KMS-11 (cell line): Measurements from ENCODE around the gene UMODL1.

Experiments used
- H2AFZ ChIP-seq: fragments of 200-600 bp; sonication (generic); 2 replicates; pipeline ENCODE4 v1.6.1; 2016; ENCODE audit warnings: antibody characterized with exemption, mixed run types, low read depth
- H3K27ac ChIP-seq: fragments of 200-600 bp; sonication (generic); 2 replicates; pipeline ENCODE4 v1.6.1; 2016; ENCODE audit warnings: mild to moderate bottlenecking, mixed run types
- H3K27me3 ChIP-seq: fragments of 200-600 bp; sonication (generic); 2 replicates; pipeline ENCODE4 v1.6.1; 2017; ENCODE audit warnings: mild to moderate bottlenecking, low read depth, mixed run types, moderate library complexity; ENCODE audit not compliant: insufficient read depth
- H3K36me3 ChIP-seq: fragments of 200-600 bp; sonication (generic); 2 replicates; pipeline ENCODE4 v1.6.1; 2017; ENCODE audit warnings: mild to moderate bottlenecking, mixed run types; ENCODE audit not compliant: insufficient read depth
- H3K4me1 ChIP-seq: fragments of 200-600 bp; sonication (generic); 2 replicates; pipeline ENCODE4 v1.6.1; 2016; ENCODE audit warnings: mild to moderate bottlenecking, low read depth, mixed run types; ENCODE audit not compliant: poor library complexity, severe bottlenecking
- H3K4me2 ChIP-seq: fragments of 200-600 bp; sonication (generic); 2 replicates; pipeline ENCODE4 v1.7.0; 2016; ENCODE audit warnings: mild to moderate bottlenecking, mixed run types
- H3K4me3 ChIP-seq: fragments of 200-600 bp; sonication (generic); IDR thresholded peaks from 2 replicates; pipeline ENCODE4 v1.6.1; 2017; ENCODE audit warnings: low read depth, low read length, mixed read lengths; ENCODE audit not compliant: insufficient read depth
- H3K79me2 ChIP-seq: fragments of 200-600 bp; sonication (generic); 2 replicates; pipeline ENCODE4 v1.6.1; 2016; ENCODE audit warnings: low read depth, mixed run types; ENCODE audit not compliant: insufficient read depth
- H3K9ac ChIP-seq: fragments of 200-600 bp; sonication (generic); 2 replicates; pipeline ENCODE4 v1.6.1; 2016; ENCODE audit warnings: mild to moderate bottlenecking, mixed run types
- H4K20me1 ChIP-seq: fragments of 200-600 bp; sonication (generic); 2 replicates; pipeline ENCODE4 v1.6.1; 2016; ENCODE audit warnings: mild to moderate bottlenecking, mixed run types; ENCODE audit not compliant: insufficient read depth
- TF ChIP-seq, protein P1 (sequence below): fragments of 200-600 bp; sonication (generic); conservative IDR thresholded peaks from 2 replicates; pipeline ENCODE4 v1.6.1; 2017; ENCODE audit warnings: low read depth, mild to moderate bottlenecking, antibody characterized with exemption, low read length, moderate library complexity, mixed read lengths

The UMODL1 gene

DNA sequence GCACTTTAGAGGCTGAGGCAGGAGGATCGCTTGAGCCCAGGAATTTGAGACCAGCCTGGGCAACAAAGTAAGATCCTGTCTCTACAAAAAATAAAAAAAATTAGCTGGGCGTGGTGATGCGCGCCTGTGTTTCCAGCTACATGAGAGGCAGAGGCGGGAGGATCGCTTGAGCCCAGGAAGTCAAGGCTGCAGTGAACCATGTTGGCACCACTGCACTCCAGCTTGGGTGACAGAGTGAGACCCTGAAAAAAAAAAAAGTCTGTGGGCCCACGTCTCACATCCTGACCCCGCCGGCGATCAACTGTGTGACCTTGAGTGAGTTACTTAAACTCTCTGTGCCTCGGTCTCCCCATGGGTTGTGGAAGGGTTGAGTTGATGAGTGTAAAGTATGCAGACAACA lies 48.2 kb upstream of the UMODL1 start:
- Histone ChIP-seq H4K20me1 (no peaks in the 10 kb centered on the region), H3K27ac (no peak overlapping the region), H3K4me1 (no peaks in the 10 kb centered on the region), H3K4me3 (no peak overlapping the region), H3K4me2 (no peak overlapping the region), H3K36me3 (no peaks in the 10 kb centered on the region), H3K79me2 (no peaks in the 10 kb centered on the region), H2AFZ (no peak overlapping the region), H3K9ac (no peak overlapping the region), H3K27me3 (no peaks in the 10 kb centered on the region)
- TF ChIP-seq, protein P1, sequence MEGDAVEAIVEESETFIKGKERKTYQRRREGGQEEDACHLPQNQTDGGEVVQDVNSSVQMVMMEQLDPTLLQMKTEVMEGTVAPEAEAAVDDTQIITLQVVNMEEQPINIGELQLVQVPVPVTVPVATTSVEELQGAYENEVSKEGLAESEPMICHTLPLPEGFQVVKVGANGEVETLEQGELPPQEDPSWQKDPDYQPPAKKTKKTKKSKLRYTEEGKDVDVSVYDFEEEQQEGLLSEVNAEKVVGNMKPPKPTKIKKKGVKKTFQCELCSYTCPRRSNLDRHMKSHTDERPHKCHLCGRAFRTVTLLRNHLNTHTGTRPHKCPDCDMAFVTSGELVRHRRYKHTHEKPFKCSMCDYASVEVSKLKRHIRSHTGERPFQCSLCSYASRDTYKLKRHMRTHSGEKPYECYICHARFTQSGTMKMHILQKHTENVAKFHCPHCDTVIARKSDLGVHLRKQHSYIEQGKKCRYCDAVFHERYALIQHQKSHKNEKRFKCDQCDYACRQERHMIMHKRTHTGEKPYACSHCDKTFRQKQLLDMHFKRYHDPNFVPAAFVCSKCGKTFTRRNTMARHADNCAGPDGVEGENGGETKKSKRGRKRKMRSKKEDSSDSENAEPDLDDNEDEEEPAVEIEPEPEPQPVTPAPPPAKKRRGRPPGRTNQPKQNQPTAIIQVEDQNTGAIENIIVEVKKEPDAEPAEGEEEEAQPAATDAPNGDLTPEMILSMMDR = no peak

DNA sequence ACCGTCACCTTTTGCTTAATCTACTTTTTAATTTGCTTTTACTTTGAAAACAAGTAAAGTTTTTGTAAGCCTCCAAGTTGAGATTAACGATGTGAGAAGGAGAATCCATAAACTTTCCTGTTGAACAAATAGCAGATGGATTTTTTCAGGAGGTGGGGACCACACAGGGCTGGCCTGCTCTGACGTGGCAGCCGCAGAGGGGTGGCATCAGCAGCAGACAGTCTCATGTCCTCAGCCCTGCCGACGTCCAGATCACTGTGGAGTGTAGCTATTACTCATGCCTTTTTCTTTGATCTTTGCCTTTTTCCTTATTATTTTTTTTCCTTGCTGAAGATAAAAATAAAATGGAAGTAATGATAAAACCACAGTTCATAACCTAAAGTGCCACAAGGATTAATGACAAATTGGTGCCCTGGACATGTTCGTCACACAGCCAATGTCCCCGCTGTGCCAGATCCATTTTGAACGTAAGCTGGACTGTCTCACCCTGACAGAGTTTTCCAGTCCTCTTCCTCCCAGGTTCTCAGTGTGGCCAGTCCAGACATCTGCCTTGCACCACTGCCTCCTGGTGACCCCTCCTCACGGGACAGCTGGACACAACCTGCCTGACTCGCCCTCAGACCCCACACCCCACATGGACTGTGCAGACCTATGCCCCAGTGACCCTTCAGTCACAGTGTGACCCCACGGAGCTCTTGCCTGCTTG lies 45.6 kb upstream of the UMODL1 start:
- H3K4me2 ChIP-seq = no peak overlapping the region

DNA sequence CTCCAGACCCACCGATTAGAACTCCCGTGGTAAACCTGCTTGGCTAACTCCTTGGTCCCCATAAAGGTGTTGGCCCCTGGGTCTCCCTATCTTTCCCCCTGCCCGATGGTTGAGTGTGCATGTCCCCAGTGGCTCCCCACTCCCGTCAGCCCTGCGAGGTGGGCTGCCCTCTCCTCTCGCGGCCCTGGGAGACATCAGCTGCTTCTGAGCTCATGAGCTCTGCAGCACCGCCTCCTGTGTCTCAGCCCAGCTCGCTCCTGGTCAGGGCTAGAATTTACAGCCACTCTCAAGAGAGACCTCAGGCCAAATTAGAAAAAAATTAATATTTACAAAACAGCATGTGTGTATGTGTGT lies 45.1 kb upstream of the UMODL1 start:
- H3K4me1 ChIP-seq = peaks cover 6% of the 10 kb centered on the region
- no peaks in the 10 kb centered on the region for H3K27me3 ChIP-seq
- no peak overlapping the region for H3K27ac ChIP-seq
- TF ChIP-seq, protein P1 = no peak
- no peak overlapping the region for H3K4me3 ChIP-seq
- no peaks in the 10 kb centered on the region for H3K79me2 ChIP-seq
- no peaks in the 10 kb centered on the region for H4K20me1 ChIP-seq
- H2AFZ ChIP-seq = no peak overlapping the region
- H3K36me3 ChIP-seq = no peaks in the 10 kb centered on the region
- H3K4me2 ChIP-seq = no peak overlapping the region
- no peak overlapping the region for H3K9ac ChIP-seq

More for the DNA sequence above, 45.6 kb upstream of the UMODL1 start:
- no peaks in the 10 kb centered on the region for H3K36me3 ChIP-seq
- H3K9ac ChIP-seq = no peak overlapping the region
- no peak overlapping the region for H3K27ac ChIP-seq
- H3K27me3 ChIP-seq = no peaks in the 10 kb centered on the region
- H3K4me3 ChIP-seq = no peak overlapping the region
- H3K4me1 ChIP-seq = peaks cover under 1% of the 10 kb centered on the region
- H4K20me1 ChIP-seq = no peaks in the 10 kb centered on the region
- H2AFZ ChIP-seq = no peak overlapping the region
- H3K79me2 ChIP-seq = no peaks in the 10 kb centered on the region
- TF ChIP-seq, protein P1 = no peak

DNA sequence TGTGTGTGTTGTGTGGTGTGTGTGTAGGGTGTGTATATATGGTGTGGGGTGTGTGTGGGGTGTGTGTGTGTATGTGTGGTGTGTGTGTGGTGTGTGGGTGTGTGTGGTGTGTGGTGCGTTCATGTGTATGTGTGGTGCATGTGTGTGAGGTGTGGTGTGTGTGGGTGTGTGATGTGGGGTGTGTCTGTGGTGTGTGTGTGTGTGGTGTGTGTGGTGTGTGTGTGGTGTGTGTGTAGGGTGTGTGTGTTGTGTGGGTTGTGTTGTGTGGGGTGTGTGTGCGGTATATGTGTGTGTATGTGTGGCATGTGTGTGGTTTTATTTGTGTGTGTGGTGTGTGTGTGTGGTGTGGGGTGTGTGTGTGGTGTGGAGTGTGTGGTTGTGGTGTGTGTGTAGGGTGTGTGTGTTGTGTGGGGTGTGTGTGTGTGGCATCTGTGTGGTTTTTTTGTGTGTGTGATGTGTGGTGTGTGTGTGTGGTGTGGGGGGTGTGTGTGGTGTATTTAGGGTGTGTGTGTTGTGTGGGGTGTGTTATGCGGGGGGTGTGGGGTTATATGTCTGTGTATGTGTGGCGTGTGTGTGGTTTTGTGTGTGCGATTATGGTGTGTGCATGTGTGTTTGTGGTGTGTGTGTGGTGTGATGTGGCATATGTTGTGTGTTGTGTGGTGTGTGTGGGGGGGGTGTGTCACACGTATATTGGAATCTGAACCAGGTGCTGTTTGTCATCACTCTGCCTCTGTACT lies 43.9 kb upstream of the UMODL1 start:
- no peak overlapping the region for H3K4me2 ChIP-seq
- H3K27ac ChIP-seq = no peak overlapping the region
- TF ChIP-seq, protein P1 = no peak
- no peak overlapping the region for H3K9ac ChIP-seq
- H3K4me3 ChIP-seq = no peak overlapping the region
- no peaks in the 10 kb centered on the region for H3K36me3 ChIP-seq
- H4K20me1 ChIP-seq = no peaks in the 10 kb centered on the region
- H3K27me3 ChIP-seq = no peaks in the 10 kb centered on the region
- H3K79me2 ChIP-seq = no peaks in the 10 kb centered on the region
- no peak overlapping the region for H2AFZ ChIP-seq
- peaks cover 17% of the 10 kb centered on the region for H3K4me1 ChIP-seq
